CD4-positive, alpha-beta T cell treated with Interleukin-15 for 4 hours (primary cell): Measurements from ENCODE around the gene TCF25.

Source experiments
- DNase-seq: peaks from one replicate; pipeline ENCODE4 v3.0.0-alpha.2; 2020; ENCODE audit warnings: low spot score

TCF25 gene

DNA sequence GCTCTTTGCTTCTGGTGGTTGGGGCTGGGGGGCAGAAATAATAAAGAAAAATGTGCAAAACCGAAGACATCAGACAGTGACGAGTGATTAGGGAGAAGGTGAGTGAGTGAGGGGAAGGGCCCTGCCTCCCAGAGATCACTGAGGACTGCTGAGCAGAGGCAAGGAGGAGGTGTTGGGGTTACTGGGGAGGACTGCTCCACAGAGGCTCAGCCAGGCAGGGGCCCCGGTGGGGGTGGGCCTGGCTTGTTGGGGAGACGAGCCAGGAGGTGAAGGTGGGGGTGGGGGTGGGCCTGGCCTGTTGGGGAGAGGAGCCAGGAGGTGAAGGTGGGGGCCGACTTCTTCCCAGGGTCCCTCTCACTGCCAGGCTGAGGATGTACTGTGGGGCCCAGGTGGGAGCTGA, 73.1 kb downstream of the TCF25 start:
- DNase-seq, result no peak

DNA sequence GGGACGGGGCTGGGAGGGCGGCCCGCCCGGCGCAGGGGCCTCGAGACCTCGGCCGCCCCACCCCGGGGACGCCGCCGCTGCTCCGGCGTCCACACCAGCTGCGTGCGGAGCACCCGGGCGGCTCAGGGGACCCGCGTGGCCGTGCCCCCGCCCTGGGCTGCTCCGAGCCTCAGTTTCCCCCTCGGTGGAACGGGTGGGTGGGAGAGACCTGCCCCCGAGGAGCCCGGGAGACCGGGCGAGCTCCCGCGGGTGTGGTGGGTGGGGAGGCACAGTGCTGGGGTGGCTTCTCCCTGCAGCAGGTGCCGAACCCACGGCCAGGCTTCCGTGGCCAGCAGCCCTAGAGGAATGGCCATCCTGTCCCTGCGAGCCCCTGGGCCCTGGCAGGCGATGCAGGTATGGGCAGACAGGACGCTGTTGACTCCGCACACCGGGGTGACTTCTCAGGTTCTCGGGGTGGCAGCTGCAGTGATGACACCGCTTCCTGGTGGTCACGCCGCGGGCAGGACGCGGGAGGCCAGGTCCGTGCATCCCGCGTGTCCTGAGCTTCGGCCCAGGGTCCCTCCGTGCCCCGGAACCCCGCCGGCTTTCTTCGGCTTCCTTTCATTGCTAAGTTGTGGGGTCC, 75.8 kb downstream of the TCF25 start:
- no peak for DNase-seq

DNA sequence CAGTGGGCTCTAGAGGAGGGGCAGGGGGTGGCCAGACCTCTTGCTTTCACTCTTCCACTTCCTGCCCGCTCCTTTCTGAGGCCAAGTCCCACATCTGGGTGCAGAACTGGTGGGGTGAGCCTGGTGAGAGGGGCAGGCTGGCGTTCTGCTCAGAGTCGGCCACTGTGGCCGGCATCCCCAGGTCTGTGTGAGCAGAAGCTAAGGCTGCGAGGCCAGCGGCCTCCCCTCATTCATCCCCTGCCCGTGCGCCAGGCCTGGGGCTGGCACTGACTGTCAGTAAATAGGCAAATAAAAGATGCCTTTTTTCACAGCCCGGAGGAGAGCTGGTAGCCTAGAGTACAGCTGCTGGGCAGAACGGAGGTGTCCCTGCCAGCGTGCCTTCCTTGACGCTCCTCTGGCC, 76.4 kb downstream of the TCF25 start:
- DNase-seq, result no peak

DNA sequence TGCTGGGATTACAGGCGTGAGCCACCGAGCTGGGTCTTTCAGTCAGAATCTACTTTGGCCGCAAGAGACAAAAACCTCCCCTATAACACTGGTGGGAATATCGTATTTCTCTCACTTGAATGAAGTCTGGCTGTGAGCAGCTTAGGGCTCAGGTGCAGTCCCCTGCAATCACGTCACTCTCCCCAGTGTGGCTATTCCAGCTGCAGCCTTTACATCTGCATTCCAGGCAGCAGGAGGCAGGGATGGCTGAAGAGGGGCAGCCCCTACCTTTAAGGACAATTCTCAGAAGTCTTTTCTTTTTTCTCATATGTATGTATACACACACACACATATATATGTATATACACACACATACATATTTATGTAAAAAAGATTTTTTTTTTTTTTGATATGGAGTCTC, 78.1 kb downstream of the TCF25 start:
- no peak for DNase-seq

DNA sequence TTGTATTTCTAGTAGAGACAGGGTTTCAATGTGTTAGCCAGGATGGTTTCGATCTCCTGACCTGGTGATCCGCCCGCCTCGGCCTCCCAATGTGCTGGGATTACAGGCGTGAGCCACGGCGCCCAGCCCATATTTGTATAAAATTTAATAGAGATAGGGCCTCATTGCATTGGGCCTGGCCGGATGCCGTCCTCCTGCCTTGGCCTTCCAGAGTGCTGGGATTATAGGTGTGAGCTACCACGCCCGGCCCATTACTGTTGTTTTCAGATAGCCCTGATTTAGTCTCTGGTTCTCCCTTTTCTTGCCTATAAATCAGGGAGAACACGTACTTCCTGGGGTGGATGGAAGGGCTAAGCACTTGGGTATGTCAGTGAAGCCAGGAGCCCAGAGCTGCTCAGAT, 78.7 kb downstream of the TCF25 start:
- no peak for DNase-seq

DNA sequence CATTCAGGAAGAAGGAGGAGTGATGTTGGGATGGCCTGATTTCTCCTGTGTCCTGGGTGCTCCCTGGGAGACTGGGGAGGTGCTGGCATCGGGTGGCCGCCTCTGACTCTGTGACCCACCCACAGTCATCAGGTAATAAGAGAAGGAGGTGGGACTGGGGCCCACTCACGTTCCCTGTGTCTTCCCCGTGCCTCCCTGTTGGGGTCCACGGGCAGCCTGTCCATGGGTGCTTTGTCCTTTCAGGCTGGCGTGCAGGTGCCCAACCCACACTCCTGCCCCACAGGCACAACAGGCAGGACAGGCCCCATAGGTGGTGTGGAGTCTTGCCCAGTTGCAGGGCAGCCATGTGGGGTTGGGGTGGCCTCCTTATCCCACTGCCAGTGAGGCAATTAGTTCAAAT, 79.2 kb downstream of the TCF25 start:
- no peak for DNase-seq

DNA sequence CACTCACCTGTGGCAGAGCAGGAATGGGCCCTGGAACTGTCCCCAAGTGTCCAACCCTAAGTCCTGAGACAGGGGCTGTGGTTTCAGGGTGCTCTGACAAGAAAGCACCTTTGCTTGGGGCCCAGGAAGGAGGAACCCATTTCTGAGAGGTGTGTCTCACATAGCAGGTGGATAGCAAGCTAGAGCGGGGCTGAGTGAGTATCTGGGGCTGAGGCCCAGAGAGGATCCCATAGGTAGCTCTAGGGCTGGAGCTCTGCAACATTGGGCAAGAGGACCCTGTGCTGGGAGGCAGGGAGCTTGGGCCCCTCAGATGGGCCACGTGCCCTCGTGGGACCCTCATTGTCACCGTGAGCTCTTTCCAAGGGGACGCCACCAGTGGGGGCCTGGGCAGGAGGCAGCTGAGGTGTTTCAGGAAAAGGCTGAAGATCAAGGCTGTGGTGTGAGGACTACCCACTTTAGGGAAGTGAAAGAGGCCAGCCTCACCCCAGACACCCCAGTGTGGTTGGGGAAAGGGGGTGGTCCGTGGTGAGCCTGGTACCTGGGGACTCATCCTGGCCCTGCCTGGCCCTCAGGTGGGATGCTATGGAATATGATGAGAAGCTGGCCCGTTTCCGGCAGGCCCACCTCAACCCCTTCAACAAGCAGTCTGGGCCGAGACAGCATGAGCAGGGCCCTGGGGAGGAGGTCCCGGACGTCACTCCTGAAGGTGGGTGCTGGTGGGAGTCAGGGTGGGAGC, 80.4 kb downstream of the TCF25 start:
- no peak for DNase-seq

DNA sequence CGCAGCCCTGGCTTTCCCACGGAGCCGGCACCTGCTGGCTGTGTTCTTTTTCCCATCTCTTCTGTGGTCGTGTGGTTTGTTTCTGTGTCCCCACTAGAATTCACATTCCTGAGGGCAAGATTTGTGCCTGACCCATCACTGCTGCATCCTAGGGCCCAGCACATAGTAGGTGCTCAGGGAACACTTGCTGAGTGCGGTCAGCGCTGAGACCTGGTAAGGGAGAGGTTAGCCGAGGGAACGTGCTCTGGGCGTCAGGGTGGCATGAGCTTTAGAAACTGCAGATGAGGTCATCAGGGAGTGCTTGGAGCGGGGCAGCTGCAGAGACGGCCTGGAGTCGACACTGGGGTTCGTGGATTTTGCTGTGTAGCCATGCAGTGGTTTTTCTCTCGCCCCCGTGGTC, 81.1 kb downstream of the TCF25 start:
- DNase-seq, result no peak

DNA sequence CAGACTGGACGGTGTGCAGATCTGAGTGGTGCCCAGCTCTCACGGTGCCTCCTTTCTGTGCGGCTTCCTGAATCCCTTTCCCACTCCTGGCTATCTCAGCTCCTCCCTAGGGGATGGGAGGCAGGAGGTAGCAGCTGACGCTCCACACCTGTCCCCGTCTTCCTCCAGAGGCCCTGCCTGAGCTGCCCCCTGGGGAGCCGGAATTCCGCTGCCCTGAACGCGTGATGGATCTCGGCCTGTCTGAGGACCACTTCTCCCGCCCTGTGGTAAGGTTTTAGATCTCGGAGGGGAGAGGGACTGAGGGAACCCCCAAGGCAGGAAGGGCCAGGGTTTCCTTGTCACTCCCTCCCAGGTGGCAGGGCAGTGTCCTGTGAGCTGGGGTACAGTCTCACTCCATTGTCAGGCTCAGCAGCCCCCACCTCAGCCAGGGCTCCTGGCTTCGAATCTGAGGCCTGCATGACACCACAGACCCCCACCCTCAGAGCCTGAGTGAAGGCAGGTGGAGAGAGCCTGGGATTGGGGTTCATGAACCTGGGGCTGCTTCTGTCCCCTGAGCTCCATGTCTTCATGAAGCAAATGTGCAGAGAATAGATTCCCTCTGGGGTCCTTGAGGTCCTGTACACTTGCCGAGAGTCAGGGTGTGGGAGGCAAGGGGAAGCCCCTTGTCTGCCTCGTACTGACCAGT, 81.8 kb downstream of the TCF25 start:
- DNase-seq, result no peak

DNA sequence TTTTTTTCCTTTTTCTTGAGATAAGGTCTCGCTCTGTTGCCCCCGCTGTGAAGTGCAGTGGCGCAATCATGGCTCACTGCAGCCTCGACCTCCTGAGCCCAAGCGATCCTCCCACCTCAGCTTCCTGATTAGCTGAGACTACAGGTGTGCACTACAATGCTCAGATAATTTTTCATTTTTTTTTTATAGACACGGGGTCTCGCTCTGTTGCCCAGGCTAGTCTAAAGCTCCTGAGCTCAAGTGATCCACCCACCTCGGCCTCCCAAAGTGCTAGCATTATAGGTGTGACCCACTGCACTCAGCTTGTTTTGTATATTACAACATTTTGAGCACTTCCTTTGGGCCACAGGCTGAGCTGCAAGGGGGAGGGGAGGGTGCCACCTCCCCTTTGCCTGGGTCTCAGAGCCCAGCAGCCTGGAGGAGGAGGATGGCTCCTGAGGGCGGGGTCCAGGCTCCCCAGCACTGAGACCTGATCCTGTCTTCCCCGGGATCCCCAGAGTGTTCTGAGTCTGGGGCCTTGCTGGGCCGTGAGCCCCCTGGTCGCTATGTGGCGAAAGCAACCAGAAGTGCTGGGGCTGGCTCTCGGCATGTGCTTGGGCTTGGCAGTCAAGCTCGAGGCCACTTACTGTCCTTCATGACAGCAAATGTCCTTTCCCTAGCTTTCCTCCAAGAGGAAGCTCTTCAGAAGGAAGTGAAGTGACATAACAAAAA, 83.3 kb downstream of the TCF25 start:
- DNase-seq, result no peak

DNA sequence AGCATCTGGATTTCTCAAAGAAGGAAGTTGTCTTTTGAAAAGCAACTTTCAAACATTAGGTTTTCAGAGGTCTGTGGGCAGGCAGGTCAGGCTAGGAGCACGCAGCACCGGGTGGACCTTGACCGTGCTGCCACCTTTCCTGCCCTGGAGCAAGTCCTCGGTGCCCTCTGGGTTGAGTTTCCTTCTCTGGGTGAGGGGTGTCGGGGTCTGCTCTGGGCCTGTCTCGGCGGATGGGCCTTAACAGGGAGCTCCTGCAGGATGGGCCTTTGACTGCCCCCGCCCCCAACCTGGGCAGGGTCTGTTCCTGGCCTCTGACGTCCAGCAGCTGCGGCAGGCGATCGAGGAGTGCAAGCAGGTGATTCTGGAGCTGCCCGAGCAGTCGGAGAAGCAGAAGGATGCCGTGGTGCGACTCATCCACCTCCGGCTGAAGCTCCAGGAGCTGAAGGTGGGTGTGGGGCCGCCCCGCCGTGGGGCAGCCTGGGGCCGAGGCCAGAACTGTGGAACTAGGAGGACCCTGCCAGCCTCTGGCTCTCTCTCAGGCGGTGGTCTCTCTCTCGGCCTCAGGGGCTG, 83.9 kb downstream of the TCF25 start:
- DNase-seq, result no peak

DNA sequence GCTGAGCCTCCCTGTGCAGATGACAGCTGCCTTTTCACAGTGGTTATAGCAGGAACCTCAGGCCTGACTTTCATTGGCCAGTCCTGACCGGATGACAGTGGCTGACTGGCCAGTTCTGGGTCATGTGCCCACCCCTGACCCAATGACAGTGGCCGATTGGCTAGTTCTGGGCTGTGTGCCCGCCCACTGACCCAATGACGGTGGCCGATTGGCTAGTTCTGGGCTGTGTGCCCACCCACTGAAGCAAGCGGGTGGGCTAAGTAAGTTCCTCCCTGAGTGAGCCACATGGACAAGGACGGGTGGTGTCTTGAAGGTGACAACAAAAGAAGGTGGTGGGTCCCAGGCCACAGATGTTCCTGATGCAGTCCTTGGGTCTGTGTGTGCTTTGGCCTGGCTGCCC, 84.7 kb downstream of the TCF25 start:
- no peak for DNase-seq

DNA sequence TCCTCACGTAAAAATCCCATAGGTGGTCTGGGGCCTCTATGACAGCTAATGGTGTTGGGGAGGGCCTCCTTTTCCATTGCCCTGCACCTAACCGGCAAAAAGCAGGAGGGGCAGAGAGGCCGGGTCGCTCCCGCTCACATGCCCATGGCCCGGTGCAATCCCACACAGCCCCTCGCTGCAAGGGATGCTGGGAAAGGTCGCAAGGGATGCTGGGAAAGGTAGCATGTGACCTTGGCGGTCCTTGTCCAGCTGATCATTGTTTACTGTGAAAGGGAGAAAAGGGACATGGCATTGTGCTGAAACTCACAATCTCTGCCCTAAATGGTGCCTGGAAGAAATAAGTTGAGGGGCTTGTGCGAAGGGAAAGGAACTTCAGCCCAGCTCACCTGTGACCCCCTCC, 85.2 kb downstream of the TCF25 start:
- DNase-seq, result no peak

DNA sequence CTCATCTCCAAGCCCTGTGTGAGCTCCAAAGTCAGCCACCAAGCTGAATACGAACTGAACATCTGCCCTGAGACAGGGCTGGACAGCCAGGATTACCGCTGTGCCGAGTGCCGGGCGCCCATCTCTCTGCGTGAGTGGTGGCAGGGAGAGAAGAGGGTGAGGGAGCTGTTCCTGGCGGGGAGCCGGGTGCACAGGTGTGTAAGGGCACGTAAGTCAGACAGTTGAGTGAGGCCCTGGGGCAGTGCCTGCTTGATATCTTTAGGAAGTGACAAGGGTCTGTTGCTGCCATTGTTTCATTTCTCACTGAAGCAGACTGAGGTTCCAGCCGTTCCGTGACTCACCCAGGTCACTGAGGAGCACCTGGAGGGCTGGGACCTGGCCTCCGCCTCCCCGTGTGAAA, 87.6 kb downstream of the TCF25 start:
- DNase-seq, result no peak
